ENCODE results near the gene CTIF. TPM values are rescaled to one million over a fixed set of nuclear protein-coding genes. Genes with fewer than 3 reads are reported as not detected.

The CTIF gene
- total RNA-seq, 1 donor from 2014 or later, result 137 TPM

DNA sequence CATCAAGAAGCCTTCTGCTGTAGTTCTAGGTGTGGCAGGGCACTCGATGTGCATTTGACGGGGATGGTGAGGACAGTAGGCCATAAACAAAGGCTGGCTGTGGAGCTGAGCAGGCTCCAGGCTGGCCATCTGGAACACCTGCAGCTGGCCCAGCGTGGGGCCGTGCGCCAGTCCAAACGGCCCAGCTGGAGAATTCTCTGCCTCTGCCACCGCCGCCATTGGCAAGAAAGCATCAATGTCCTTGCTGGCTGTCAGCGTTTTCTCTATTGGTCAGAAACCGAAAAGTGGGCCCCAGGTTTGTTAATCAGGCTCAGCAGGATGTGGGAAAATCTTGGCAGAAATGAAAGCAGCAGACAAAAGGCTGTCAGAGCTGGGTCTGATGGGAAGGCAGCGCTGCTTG, 24.0 kb upstream of the CTIF start:
- Mint-ChIP-seq H3K4me3 (ENCODE audit: unreplicated experiment) (no peak overlapping the region), H3K27ac (ENCODE audit: unreplicated experiment) (no peak overlapping the region), H3K36me3 (ENCODE audit: unreplicated experiment) (no peaks in the 10 kb centered on the region), H3K9me3 (ENCODE audit: unreplicated experiment) (no peaks in the 10 kb centered on the region), H3K4me1 (ENCODE audit: low read depth, unreplicated experiment) (no peaks in the 10 kb centered on the region), H3K27me3 (ENCODE audit: unreplicated experiment) (no peaks in the 10 kb centered on the region)
- DNase-seq, result no peak
- TF ChIP-seq, protein P1, sequence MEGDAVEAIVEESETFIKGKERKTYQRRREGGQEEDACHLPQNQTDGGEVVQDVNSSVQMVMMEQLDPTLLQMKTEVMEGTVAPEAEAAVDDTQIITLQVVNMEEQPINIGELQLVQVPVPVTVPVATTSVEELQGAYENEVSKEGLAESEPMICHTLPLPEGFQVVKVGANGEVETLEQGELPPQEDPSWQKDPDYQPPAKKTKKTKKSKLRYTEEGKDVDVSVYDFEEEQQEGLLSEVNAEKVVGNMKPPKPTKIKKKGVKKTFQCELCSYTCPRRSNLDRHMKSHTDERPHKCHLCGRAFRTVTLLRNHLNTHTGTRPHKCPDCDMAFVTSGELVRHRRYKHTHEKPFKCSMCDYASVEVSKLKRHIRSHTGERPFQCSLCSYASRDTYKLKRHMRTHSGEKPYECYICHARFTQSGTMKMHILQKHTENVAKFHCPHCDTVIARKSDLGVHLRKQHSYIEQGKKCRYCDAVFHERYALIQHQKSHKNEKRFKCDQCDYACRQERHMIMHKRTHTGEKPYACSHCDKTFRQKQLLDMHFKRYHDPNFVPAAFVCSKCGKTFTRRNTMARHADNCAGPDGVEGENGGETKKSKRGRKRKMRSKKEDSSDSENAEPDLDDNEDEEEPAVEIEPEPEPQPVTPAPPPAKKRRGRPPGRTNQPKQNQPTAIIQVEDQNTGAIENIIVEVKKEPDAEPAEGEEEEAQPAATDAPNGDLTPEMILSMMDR (IDR thresholded peaks at IDR 0.05; ENCODE audit: partially characterized antibody, unreplicated experiment), result no peak

DNA sequence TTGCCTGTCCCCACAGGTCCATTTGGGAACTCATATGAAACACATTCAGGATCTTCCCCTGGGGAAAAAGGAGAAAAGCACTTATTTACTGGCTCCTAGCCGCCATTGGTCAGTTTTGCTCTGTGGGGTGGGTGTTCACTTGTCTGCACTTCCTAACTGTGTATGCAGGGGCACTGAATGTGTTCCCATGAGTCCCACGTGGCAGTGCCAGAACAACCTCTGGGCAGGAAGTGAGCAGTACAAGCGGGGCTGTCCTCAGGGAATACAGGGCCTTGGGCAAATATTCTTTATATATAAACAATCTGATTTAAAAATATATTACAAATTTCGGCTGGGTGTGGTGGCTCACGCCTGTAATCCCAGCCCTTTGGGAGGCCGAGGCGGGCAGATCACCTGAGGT, 21.8 kb upstream of the CTIF start:
- TF ChIP-seq, protein P1 (IDR thresholded peaks at IDR 0.05; ENCODE audit: partially characterized antibody, unreplicated experiment), result no peak
- H3K9me3 Mint-ChIP-seq (ENCODE audit: unreplicated experiment), result no peaks in the 10 kb centered on the region

DNA sequence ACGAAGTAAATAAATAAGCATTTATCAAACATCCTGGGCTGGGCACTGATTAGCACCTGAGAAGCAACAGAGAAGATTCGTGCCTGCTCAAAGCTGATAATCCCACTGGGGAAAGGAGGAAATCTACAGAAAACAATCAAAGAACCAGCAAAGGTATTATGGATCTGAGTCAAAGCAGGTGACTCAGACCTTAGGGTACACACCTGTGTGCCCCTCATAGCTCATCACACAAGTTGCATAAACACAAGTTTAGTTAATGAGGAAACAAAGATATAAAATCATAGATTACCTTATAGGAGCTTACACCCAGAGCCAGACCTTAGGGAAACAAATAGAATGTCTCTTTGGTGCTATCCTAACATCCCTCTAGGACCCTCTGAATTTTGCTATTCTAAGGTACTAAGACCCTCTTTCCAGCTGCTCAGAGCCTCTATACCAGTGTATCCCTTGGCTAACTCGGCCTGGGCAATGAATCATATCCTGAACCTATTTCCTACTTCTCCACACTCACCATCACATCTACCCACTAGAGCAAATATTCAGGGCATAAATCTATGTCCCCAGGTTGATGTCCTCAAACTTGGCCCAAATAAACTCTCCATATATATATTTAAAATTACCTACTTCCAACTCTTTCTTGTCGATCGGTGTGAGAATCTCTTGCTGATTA, 19.3 kb upstream of the CTIF start:
- no peak overlapping the region for H3K4me3 Mint-ChIP-seq (ENCODE audit: unreplicated experiment)
- peaks cover 2% of the 10 kb centered on the region for H3K9me3 Mint-ChIP-seq (ENCODE audit: unreplicated experiment)
- H3K27me3 Mint-ChIP-seq (ENCODE audit: unreplicated experiment), result no peaks in the 10 kb centered on the region
- H3K27ac Mint-ChIP-seq (ENCODE audit: unreplicated experiment), result no peak overlapping the region
- TF ChIP-seq, protein P1 (IDR thresholded peaks at IDR 0.05; ENCODE audit: partially characterized antibody, unreplicated experiment), result no peak
- H3K36me3 Mint-ChIP-seq (ENCODE audit: unreplicated experiment), result no peaks in the 10 kb centered on the region
- peaks cover 8% of the 10 kb centered on the region for H3K4me1 Mint-ChIP-seq (ENCODE audit: low read depth, unreplicated experiment)
- no peak for DNase-seq

More for the DNA sequence above, 21.8 kb upstream of the CTIF start:
- Mint-ChIP-seq H3K27me3 (ENCODE audit: unreplicated experiment) (no peaks in the 10 kb centered on the region), H3K4me1 (ENCODE audit: low read depth, unreplicated experiment) (peaks cover 5% of the 10 kb centered on the region), H3K36me3 (ENCODE audit: unreplicated experiment) (no peaks in the 10 kb centered on the region), H3K4me3 (ENCODE audit: unreplicated experiment) (no peak overlapping the region), H3K27ac (ENCODE audit: unreplicated experiment) (no peak overlapping the region)
- DNase-seq, result no peak

DNA sequence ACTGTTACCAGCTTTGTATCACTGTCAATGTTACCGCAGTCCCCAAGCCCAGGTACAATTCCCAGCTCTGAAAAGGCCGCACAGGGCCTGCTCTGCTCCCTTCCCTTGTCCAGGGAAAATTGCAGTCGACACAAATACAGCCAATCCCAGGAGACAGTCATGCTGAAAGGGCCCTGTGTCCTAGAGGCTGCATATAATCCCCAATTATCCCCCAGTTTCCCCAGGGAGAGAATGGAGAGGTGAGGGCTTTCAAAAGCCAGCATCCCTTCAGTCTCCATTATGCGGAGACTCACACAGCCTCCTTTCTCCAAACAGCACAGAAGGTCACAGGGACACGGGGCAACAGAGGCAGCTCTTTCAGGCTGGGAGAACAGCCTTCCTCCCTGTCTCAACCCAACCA, 17.1 kb upstream of the CTIF start:
- Mint-ChIP-seq H3K36me3 (ENCODE audit: unreplicated experiment) (no peaks in the 10 kb centered on the region), H3K4me3 (ENCODE audit: unreplicated experiment) (no peak overlapping the region), H3K27me3 (ENCODE audit: unreplicated experiment) (no peaks in the 10 kb centered on the region), H3K9me3 (ENCODE audit: unreplicated experiment) (peaks cover 2% of the 10 kb centered on the region), H3K27ac (ENCODE audit: unreplicated experiment) (no peak overlapping the region), H3K4me1 (ENCODE audit: low read depth, unreplicated experiment) (peaks cover 8% of the 10 kb centered on the region)
- DNase-seq, result no peak
- TF ChIP-seq, protein P1 (IDR thresholded peaks at IDR 0.05; ENCODE audit: partially characterized antibody, unreplicated experiment), result no peak

DNA sequence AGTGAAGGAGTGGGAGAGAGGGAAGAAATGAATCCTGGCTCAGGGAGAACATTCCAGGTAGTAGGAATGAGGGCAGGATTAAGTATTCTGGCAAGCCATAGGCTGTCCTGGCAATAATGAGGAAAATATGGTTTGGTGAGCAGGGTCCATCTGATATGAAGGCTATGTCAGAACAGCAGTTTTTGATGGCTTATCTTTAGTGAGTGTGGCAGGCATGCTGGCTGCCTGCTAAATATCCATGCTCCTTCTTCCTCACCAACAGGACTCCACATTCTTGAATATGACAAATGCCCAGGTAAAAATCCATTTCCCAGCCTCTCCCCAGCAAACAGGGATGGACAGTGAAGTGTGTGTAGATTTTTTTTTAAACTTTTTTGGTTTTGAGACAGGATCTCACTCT, 13.2 kb upstream of the CTIF start:
- DNase-seq, result no peak
- TF ChIP-seq, protein P1 (IDR thresholded peaks at IDR 0.05; ENCODE audit: partially characterized antibody, unreplicated experiment), result no peak
- Mint-ChIP-seq H3K9me3 (ENCODE audit: unreplicated experiment) (peaks cover 2% of the 10 kb centered on the region), H3K36me3 (ENCODE audit: unreplicated experiment) (no peaks in the 10 kb centered on the region), H3K4me3 (ENCODE audit: unreplicated experiment) (no peak overlapping the region), H3K27ac (ENCODE audit: unreplicated experiment) (no peak overlapping the region), H3K27me3 (ENCODE audit: unreplicated experiment) (no peaks in the 10 kb centered on the region), H3K4me1 (ENCODE audit: low read depth, unreplicated experiment) (peaks cover 8% of the 10 kb centered on the region)
